ENCODE results near the gene TBX19.

Gene TBX19

DNA sequence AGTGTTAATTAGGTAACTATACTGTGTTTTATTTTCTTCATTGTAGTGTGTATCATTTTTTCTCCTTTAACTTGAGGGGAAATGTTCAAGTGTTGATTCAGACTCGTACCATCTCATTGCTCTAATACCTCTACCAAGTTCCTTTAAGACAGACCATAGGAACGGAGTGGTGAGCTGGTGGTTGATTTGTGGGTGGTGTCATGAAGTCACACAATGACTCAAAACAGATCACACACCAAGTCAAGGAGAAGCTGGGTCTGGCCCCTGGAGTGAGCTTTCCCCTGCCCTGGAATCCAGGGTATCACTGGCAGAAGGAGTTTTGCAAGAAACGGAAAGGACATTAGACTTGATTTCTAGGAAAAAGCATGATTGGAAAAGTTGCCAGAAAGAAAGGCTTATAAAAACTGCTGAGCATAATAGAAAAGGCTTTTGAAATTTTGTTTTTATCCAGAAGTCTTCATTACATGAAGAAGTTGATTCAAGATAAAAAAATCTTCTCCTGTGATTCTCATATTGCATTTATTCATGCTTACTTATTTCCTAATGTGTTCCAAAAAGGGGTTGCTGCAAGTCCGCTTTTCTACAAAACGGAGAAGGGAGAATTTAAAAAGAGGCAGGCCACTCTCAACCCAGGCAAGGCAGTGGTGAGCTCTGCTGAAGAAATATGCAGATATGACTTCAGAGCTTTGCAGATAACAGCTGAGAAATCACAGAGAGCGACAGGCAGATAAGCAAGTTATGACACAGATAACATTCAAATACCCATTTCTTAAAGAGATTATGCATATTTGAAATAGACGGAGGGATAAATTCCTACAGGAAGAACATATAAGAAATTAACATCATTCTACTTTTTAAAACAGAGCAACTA, 79.7 kb downstream of the TBX19 start:
- DNase-seq (ENCODE audit: low spot score): no peak

DNA sequence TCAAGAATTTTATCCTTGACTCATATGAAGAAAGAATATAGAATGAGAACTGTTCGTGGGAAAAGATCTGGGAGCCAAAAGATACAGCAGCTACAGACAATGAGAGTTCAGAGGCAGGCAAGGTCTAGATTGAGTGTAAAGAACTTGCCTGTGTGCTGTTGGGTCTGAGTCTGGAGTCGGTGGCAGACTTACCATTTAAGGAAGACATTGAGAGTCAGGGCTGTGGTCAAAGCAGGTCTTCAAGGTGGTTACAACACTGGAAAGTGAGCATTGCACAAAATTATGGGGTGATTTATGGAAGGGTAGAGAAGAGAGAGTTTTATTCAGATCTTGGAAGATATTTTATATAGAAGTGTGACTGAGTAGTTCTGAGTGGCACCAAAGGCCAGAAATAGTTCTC, 80.6 kb downstream of the TBX19 start:
- DNase-seq (ENCODE audit: low spot score): no peak

DNA sequence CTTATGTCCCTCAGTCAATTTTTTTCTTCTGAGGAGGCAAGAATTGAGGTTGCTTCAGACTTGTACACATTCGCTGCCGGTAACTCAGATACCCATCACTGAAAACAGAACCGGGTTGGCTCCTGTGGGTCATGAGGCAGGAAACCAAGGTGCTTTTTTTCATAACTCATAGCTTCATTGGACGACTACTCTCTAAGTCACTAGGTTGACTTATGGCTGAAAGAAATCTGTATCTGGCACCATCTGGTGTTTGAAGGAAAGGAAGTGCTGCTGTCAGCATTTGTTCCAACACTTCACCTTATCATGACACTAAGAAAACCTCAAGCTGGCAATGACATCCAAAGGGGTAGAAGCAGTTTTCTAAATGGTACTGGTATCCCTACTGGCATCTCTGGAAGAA, 82.3 kb downstream of the TBX19 start:
- no peak for DNase-seq (ENCODE audit: low spot score)

Data from SW480 (cell line).